Activated CD4-positive, alpha-beta memory T cell treated with anti-CD3 and anti-CD28 coated beads, Interleukin-2, amount 10 ng/mL, durations not matched to agents 7 days and 5 days (primary cell): Measurements from ENCODE around the gene CD74. TPM values are rescaled to one million over a fixed set of nuclear protein-coding genes. Genes with fewer than 3 reads are reported as not detected.

Source experiments
- CTCF ChIA-PET: fragments of 350-600 bp; sonication (Branson Sonifier 250); formaldehyde crosslinking; loops from one replicate; lab custom pipeline; 2021; ENCODE audit warnings: antibody characterized with exemption, inconsistent platforms; lab: Charles Lee
- POLR2A ChIA-PET: fragments of 350-600 bp; sonication (Branson Sonifier 250); formaldehyde crosslinking; loops from one replicate; lab custom pipeline; 2021; ENCODE audit warnings: antibody characterized with exemption; lab: Charles Lee
- DNase-seq: peaks from one replicate; pipeline ENCODE4 v3.0.0-alpha.2; 2020
- H3K27ac Mint-ChIP-seq: one replicate; pipeline ENCODE4 v1.8.0; 2021; ENCODE audit warnings: mild to moderate bottlenecking, mixed read lengths
- H3K27me3 Mint-ChIP-seq: one replicate; pipeline ENCODE4 v1.8.0; 2021; ENCODE audit warnings: mixed read lengths
- H3K36me3 Mint-ChIP-seq: one replicate; pipeline ENCODE4 v1.8.0; 2021; ENCODE audit warnings: low read depth, mixed read lengths
- H3K4me1 Mint-ChIP-seq: one replicate; pipeline ENCODE4 v1.8.0; 2021; ENCODE audit warnings: mixed read lengths
- H3K4me3 Mint-ChIP-seq: one replicate; pipeline ENCODE4 v1.8.0; 2021; ENCODE audit warnings: mild to moderate bottlenecking, mixed read lengths
- H3K9me3 Mint-ChIP-seq: one replicate; pipeline ENCODE4 v1.8.0; 2021; ENCODE audit warnings: mixed read lengths
- total RNA-seq, 2 experiments: library from RNA; stranded (reverse); gene quantifications; one replicate each; pipeline ENCODE4 v1.2.3, GENCODE V29; 2021

The CD74 gene
- total RNA-seq, 2 experiments from 2014 or later: 1,158 to 1,180 TPM

- ChIA-PET POLR2A (interaction anchor here (0.9 to 1.9 kb wide), 3 partner anchors 10 to 720 kb away, joined by 3 to 7 read pairs (median 3); partner anchors contain the start of gene CD74), CTCF (interaction anchor here (1.6 to 2.5 kb wide), 2 partner anchors 34 to 74 kb away, joined by 3 to 9 read pairs; no protein-coding TSS in a partner anchor)
- Mint-ChIP-seq H3K27ac (no peak overlapping the region), H3K9me3 (no peaks in the 10 kb centered on the region), H3K4me3 (no peak overlapping the region), H3K27me3 (no peaks in the 10 kb centered on the region), H3K36me3 (peaks cover 55% of the 10 kb centered on the region), H3K4me1 (peaks cover 38% of the 10 kb centered on the region)
- DNase-seq: no peak
These were observed 49.5 kb downstream of the CD74 start for GRCh38 chr5:150363185-150363584.

GRCh38 chr5:150361301-150361700, 51.4 kb downstream of the CD74 start:
- ChIA-PET CTCF (interaction anchor here (0.9 to 2.4 kb wide), 4 partner anchors 8 to 38 kb away, joined by 3 to 6 read pairs (median 4); no protein-coding TSS in a partner anchor), POLR2A (interaction anchor here (0.9 kb wide), 1 partner anchor 42 kb away, joined by 3 read pairs; no protein-coding TSS in a partner anchor)
- Mint-ChIP-seq H3K4me3 (no peak overlapping the region), H3K4me1 (peaks cover 47% of the 10 kb centered on the region), H3K27me3 (no peaks in the 10 kb centered on the region), H3K9me3 (no peaks in the 10 kb centered on the region), H3K27ac (no peak overlapping the region), H3K36me3 (peaks cover 46% of the 10 kb centered on the region)
- DNase-seq: no peak

- Mint-ChIP-seq H3K27me3 (peaks cover 8% of the 10 kb centered on the region), H3K27ac (peak overlapping the region; percentile 83), H3K4me3 (peak overlapping the region; percentile 89), H3K9me3 (no peaks in the 10 kb centered on the region), H3K36me3 (peaks cover 39% of the 10 kb centered on the region), H3K4me1 (peaks cover 47% of the 10 kb centered on the region)
- DNase-seq: no peak
- ChIA-PET POLR2A (interaction anchor here (0.5 to 2.3 kb wide), 7 partner anchors 9 to 91 kb away, joined by 3 to 27 read pairs (median 4); partner anchors contain the start of genes CD74 and RPS14), CTCF (interaction anchor here (2.1 kb wide), 1 partner anchor 91 kb away, joined by 11 read pairs; the partner anchor contains the start of gene RPS14)
These were observed 54.2 kb downstream of the CD74 start for GRCh38 chr5:150358261-150359095.

- ChIA-PET CTCF (interaction anchor here (2.1 kb wide), 1 partner anchor 92 kb away, joined by 11 read pairs; the partner anchor contains the start of gene RPS14), POLR2A (interaction anchor here (0.5 to 2.3 kb wide), 8 partner anchors 9 to 212 kb away, joined by 3 to 27 read pairs (median 4); partner anchors contain the start of genes CD74 and RPS14)
- peak within 1 kb of the TSS; percentile 83 for H3K27ac Mint-ChIP-seq
- peak; percentile 98 for DNase-seq
- H3K9me3 Mint-ChIP-seq: no peaks in the 10 kb centered on the region
- H3K4me3 Mint-ChIP-seq: peak within 1 kb of the TSS; percentile 89
- H3K36me3 Mint-ChIP-seq: peaks cover 32% of the 10 kb centered on the region
- H3K27me3 Mint-ChIP-seq: peaks cover 8% of the 10 kb centered on the region
- H3K4me1 Mint-ChIP-seq: peaks cover 43% of the 10 kb centered on the region
These were observed 55.1 kb downstream of the CD74 start, which contains the start of gene TCOF1 for GRCh38 chr5:150357326-150358260. Gene TCOF1, plus strand, starts transcription at chr5:150357697. Its CDS starts 50 bp downstream, at chr5:150357747.

GRCh38 chr5:150356575-150357294, 56.0 kb downstream of the CD74 start:
- CTCF ChIA-PET: no interaction called here
- Mint-ChIP-seq H3K9me3 (no peaks in the 10 kb centered on the region), H3K4me1 (peaks cover 36% of the 10 kb centered on the region), H3K4me3 (peak overlapping the region; percentile 89), H3K36me3 (peaks cover 23% of the 10 kb centered on the region), H3K27me3 (peaks cover 8% of the 10 kb centered on the region), H3K27ac (peak overlapping the region; percentile 78)
- DNase-seq: peak; percentile 18
- POLR2A ChIA-PET: interaction anchor here (0.7 to 2.3 kb wide), 6 partner anchors 8 to 211 kb away, joined by 3 to 27 read pairs (median 6); partner anchors contain the start of genes CD74 and RPS14

GRCh38 chr5:150355791-150356190, 56.9 kb downstream of the CD74 start:
- peaks cover 40% of the 10 kb centered on the region for H3K4me1 Mint-ChIP-seq

GRCh38 chr5:150353032-150353675, 59.6 kb downstream of the CD74 start:
- DNase-seq: no peak
- H3K36me3 Mint-ChIP-seq: no peaks in the 10 kb centered on the region

More at GRCh38 chr5:150355791-150356190, 56.9 kb downstream of the CD74 start:
- Mint-ChIP-seq H3K27ac (no peak overlapping the region), H3K36me3 (peaks cover 14% of the 10 kb centered on the region), H3K9me3 (no peaks in the 10 kb centered on the region), H3K27me3 (peaks cover 8% of the 10 kb centered on the region), H3K4me3 (no peak overlapping the region)
- ChIA-PET POLR2A (no interaction called here), CTCF (no interaction called here)
- no peak for DNase-seq

GRCh38 chr5:150352244-150353031, 60.3 kb downstream of the CD74 start:
- Mint-ChIP-seq H3K36me3 (no peaks in the 10 kb centered on the region), H3K27ac (no peak overlapping the region), H3K9me3 (no peaks in the 10 kb centered on the region), H3K4me1 (peaks cover 23% of the 10 kb centered on the region), H3K4me3 (no peak overlapping the region), H3K27me3 (peaks cover 8% of the 10 kb centered on the region)
- DNase-seq: no peak
- ChIA-PET POLR2A (interaction anchor here (1.5 to 2.4 kb wide), 2 partner anchors 10 to 15 kb away, joined by 3 to 8 read pairs; no protein-coding TSS in a partner anchor), CTCF (interaction anchor here (0.6 to 2.2 kb wide), 3 partner anchors 13 to 224 kb away, joined by 3 to 6 read pairs (median 4); no protein-coding TSS in a partner anchor)

More at GRCh38 chr5:150353032-150353675, 59.6 kb downstream of the CD74 start:
- ChIA-PET POLR2A (no interaction called here), CTCF (no interaction called here)
- Mint-ChIP-seq H3K27ac (no peak overlapping the region), H3K4me3 (no peak overlapping the region), H3K27me3 (peaks cover 8% of the 10 kb centered on the region), H3K9me3 (no peaks in the 10 kb centered on the region), H3K4me1 (peaks cover 23% of the 10 kb centered on the region)
